Hematopoietic multipotent progenitor cell treated with erythropoietin and hydrocortisone succinate and interleukin-3 and kit ligand, for 4 days (in vitro differentiated cells): ENCODE data around the gene KISS1R.
"Not testable (repeated sequence)": the region's sequence is repeated elsewhere in the genome, so short reads cannot be mapped to it uniquely, and the experiment has no call there.

Experiments used
- DNase-seq: peaks from one replicate; pipeline ENCODE4 v3.0.0-alpha.2; 2015

The KISS1R gene

GRCh38 chr19:882871-883497 lies 34.1 kb upstream of the KISS1R start:
- no peak for DNase-seq

DNA sequence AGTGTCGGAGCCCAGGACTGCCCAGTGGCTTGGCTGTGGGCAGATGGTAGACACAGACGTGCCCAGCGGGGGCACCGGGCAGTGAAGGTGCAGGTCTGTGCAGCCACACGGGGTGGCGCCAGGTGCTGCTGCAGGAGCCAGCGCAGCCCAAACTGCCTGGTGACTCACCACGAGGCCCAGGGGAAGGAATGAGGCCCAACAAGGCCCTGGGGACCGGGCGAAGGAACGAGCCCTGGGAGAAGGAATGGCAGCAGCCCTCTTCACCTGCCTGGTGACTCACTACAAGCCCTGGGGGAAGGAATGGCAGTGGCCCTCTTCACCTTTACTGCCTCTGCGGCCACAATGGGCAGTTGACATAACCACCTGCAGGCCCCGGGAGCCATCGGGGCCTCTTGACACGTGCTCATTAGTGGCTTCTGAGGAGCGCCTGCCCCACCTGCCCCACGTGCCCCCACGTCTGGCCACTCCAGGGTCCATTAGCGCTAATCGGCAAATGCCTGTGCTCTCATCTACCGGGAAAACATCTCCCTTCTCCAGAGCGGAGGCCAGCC lies 33.4 kb upstream of the KISS1R start:
- DNase-seq: no peak

GRCh38 chr19:884420-885211 lies 32.5 kb upstream of the KISS1R start:
- DNase-seq: no peak

- DNase-seq: no peak
Measured at GRCh38 chr19:885536-886224, 31.5 kb upstream of the KISS1R start.

DNA sequence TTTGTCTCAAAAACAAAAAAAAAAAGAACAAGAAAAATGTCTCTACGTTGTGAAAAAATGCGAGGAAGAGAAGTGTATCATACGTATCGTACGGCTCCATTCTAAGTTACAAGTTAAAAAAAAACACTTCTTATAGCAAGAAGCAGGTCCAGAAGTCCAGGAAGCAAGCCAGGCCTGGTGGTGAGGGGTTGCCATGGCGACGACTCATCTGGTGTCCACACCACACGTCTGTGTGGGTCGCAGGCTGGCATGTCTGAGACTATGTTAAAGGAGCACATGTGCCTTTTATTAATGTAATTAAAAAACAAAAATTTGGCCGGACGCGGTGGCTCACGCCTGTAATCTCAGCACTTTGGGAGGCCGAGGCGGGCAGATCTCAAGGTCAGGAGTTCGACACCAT lies 30.1 kb upstream of the KISS1R start:
- peak; percentile 37 for DNase-seq

- no peak for DNase-seq
Measured at GRCh38 chr19:887599-887998, 29.5 kb upstream of the KISS1R start.

DNA sequence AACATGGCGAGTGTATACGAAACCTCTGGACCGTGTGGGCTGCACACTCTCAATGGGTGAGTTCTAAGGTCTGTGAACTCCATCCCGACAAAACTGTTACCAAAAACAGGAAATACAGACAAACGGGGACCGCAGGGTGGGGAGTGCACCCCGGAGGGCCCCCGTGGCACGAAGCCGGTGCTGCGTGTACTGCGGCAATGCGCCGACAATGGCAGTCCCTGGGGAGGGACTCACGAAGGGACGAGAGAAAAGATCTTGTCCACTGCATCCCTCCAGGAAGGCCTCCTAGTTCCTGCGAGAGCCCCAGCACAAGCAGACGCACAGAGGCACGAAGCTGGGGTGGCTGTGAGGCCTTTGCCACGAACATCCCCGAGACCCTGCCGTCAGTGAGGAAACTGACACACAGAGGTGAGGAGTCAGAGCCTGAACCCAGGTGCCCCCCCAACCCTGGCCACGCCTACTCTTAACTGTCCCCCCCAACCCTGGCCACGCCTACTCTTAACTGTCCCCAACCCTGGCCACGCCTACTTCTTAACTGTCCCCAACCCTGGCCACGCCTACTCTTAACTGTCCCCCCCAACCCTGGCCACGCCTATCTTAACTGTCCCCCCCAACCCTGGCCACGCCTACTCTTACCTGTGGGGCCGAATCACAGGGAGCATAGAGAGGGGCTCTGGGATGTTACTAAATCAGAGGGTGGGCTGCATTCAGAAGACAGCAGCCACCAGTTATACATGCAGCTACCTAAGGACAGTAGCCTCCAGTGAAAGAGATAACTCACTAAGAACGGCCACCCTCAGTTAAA lies 28.4 kb upstream of the KISS1R start:
- peak; percentile 72 for DNase-seq

GRCh38 chr19:889662-890295 lies 27.4 kb upstream of the KISS1R start:
- no peak for DNase-seq

DNA sequence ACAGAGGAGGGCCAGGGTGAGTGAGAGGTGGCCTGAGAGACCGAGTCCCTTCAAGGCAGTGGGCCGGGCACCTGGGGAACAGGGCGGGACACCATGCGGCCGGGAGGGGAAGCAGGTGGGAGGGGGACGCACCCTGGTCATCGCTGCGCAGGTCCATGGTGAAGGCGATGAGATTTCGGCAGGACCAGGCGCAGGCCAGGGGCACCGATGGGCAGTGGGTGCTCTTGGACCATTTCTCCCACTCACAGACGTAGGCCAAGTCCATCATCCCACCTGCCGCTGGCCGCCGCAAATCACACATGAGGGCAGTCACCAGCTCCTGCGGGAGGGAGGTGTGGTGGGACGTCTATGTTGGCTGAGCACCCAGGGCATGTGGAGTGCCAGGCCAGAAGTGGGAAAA lies 26.3 kb upstream of the KISS1R start:
- no peak for DNase-seq

DNA sequence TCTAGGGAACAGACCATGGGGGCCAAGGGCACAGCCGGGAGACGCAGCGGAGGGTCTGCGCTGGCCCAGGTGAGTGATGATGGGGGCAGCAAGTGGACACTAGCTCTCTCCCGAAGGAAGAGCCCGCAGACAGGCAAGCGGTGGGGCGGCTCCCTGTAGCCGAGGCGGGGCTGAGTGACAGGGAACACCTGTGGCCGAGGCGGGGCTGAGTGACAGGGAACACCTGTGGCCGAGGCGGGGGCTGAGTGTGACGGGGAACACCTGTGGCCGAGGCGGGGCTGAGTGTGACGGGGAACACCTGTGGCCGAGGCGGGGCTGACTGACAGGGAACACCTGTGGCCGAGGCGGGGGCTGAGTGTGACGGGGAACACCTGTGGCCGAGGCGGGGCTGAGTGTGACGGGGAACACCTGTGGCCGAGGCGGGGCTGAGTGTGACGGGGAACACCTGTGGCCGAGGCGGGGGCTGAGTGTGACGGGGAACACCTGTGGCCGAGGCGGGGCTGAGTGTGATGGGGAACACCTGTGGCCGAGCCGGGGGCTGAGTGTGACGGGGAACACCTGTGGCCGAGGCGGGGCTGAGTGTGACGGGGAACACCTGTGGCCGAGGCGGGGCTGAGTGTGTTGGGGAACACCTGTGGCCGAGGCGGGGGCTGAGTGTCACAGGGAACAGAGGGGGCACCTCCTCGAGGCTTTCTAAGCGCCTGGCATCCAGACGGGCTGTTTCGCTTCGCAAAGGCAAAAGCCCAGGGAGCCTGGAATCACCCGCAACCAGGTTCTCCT lies 25.5 kb upstream of the KISS1R start:
- not testable (repeated sequence) for DNase-seq

DNA sequence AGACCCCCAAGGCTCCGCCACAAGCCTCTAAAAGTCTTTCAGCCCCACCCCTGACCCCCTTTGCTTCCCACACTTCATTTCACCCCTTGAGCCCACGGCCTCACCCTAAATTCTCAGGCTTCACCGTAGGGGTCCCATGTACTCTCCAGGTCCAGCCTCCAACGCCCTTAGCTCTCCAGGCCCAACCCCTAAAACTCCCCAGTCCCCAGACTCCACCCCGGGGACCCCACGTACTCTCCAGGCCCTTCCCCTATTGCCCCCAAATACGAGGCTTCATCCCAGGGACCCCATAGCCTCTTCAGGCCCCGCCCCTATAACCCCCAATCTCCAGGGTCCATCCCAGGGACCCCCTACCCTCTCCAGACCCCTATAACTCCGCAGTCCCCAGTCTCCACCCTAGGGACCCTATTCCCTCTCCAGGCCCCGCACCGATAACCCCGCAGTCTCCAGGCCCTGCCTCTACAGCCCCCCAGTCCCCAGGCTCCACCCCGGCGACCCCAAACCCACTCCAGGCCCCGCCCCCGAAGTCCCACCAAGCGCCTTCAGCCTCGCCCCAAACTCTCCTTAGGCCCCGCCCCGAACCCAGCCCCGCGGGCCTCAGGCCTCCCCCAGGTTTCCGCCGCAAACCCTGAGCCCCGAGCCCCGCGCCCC lies 24.8 kb upstream of the KISS1R start:
- peak; percentile 61 for DNase-seq

DNA sequence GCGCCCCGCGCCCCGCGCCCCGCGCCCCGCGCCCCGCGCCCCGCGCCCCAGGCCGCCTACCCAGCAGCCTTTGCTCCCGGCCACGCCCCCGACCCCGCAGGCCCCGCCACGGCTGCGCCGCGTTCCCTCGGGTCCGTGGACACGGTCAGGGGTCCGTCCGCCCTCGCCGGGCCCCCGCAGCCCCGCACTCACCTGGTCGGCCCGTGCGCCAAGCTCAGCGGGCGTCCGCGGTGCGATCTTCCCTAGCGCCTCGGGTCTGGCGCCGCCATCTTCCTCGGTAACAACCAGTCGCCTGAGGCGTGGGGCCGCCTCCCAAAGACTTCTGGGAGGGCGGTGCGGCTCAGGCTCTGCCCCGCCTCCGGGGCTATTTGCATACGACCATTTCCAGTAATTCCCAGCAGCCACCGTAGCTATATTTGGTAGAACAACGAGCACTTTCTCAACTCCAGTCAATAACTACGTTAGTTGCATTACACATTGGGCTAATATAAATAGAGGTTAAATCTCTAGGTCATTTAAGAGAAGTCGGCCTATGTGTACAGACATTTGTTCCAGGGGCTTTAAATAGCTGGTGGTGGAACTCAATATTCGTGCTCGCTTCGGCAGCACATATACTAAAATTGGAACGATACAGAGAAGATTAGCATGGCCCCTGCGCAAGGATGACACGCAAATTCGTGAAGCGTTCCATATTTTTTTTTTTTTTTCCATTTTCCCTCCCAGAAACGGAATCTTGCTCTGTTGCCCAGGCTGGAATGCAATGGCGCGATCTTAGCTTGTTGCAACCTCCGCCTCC lies 24.0 kb upstream of the KISS1R start, which contains the start of the genes MED16 and RNU6-9:
Gene MED16, minus strand, starts transcription at position 294 of the 796 bp plus-strand sequence. CDS start 2,056 bp downstream, outside the sequence.
Gene RNU6-9, plus strand, starts transcription at position 591 of the 796 bp plus-strand sequence.
- peak; percentile 98 for DNase-seq

GRCh38 chr19:896434-896833 lies 20.7 kb upstream of the KISS1R start:
- DNase-seq: no peak

DNA sequence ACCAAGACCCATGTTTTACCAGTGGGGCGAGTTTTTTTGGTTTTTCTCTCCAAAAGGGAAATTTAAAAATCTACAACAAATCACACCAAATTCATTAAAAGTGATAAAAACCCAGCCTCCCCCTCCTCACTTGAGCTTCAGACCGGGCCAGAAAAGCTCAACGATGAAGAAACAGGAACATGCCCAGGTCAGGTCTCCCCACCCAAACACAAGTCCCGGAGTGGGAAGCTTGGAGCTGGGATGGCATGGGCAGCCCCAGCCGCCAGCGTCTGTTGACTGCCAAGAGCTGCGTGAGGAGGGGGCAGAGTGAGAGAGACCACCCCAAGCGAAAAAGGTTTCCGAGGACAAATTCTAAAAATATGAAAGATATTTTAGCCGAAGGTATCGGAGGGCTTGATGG lies 20.1 kb upstream of the KISS1R start:
- no peak for DNase-seq

DNA sequence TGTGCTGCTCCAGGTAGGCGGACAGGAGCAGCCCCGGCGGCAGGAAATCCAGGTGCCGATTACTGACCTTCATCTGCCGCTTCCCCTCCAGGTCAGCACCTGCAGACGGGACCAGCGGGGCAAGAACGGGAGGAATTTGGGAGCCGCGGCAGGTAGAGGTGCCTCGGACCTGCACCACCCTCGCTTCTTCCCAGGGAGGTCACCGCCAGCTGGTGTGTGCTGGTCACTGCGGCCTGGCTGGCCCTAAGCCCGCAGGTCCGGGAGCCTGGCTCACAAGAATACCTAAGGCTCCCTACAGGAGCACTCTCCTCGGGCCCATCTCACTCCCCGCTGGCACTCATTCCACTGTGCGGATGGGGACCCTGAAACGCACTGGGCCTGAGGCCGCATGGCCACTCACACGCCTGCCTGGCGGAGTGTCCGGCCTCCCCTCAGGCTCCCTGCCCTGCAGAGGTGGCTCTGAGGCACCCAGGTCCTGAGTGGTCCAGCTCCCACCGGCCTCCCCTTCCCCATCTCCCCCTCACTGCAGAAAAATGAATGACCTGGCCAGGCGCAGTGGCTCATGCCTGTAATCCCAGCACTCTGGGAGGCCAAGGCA lies 19.6 kb upstream of the KISS1R start:
- DNase-seq: no peak

DNA sequence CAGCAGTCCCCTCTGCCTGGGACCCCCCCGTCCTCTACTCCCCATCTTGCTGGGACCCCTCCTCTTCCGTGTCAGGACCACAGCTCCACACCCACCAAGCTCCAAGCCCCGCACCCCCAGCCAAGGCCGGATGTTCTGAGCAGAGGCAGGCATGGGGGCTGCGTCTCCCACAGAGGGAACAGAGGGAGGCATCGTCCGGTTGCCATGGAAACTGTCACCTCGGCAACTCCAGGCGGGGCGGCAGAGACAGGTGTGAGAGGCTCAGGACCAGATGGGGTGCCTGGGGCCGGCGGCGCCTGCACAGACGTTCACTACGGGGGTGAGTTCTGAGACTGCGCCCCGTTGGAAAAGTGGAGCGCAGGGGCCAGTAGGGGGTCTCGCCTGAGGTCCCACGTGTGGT lies 18.5 kb upstream of the KISS1R start:
- DNase-seq: no peak

- DNase-seq: no peak
Measured at GRCh38 chr19:899336-900042, 17.6 kb upstream of the KISS1R start.

DNA sequence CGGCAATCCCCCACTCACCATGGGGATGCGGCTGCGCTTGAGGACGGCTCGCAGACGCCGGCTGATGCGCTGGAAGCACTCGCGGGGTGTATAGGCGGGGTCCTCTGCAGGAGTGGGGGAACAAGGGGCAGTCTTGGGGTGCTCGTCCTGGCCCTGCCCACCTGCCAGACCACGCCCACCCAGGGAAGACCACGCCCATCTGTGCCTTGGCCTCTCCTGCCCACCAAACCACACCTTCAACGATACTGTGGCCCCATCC lies 17.2 kb upstream of the KISS1R start:
- no peak for DNase-seq
